Keratinocyte (primary cell): Measurements from ENCODE around the gene TMEM18. TPM values are rescaled to one million over a fixed set of nuclear protein-coding genes. Genes with fewer than 3 reads are reported as not detected.

ENCODE experiments used
- DNase-seq: peaks from one replicate; pipeline ENCODE4 v3.0.0-alpha.2; 2011; ENCODE audit warnings: low read depth, missing footprints, low spot score
- FAIRE-seq: peaks from 2 replicates; lab custom pipeline; 2011; peaks lifted over from hg19 to GRCh38; lab: Jason Lieb, UNC
- H2AFZ ChIP-seq: 2 replicates; pipeline ENCODE4 v1.6.0; 2012; ENCODE audit warnings: low read length, control low read depth, inconsistent platforms; ENCODE audit not compliant: control insufficient read depth
- H3K27ac ChIP-seq: 2 replicates; pipeline ENCODE4 v1.5.1; 2011; ENCODE audit warnings: low read length; ENCODE audit not compliant: control insufficient read depth, insufficient read depth
- H3K27me3 ChIP-seq: 3 replicates; pipeline ENCODE4 v1.6.0; 2011; ENCODE audit warnings: low read length; ENCODE audit not compliant: control insufficient read depth, insufficient read depth; ENCODE audit errors: extremely low read depth
- H3K36me3 ChIP-seq, 2 experiments: 2 replicates in 1 of 2; 3 replicates in 1 of 2; pipeline ENCODE4 v1.5.1; 2011; ENCODE audit warnings: low read length in 2 of 2, mild to moderate bottlenecking in 1 of 2; ENCODE audit not compliant: control insufficient read depth in 2 of 2, insufficient read depth in 2 of 2; ENCODE audit errors: extremely low read depth in 1 of 2
- H3K4me1 ChIP-seq: 3 replicates; pipeline ENCODE4 v1.5.1; 2011; ENCODE audit warnings: low read length; ENCODE audit not compliant: control insufficient read depth, insufficient read depth; ENCODE audit errors: extremely low read depth
- H3K4me2 ChIP-seq: 3 replicates; pipeline ENCODE4 v1.6.0; 2011; ENCODE audit warnings: low read depth, low read length; ENCODE audit not compliant: control insufficient read depth, insufficient read depth; ENCODE audit errors: extremely low read depth
- H3K4me3 ChIP-seq, 3 experiments: fragments of 200-600 bp in 1 of 3; sonication (generic) in 1 of 3; 2 replicates in 2 of 3; 3 replicates in 1 of 3; pipeline ENCODE4 v1.5.1; 2011 to 2016; ENCODE audit warnings: low read length in 3 of 3, mild to moderate bottlenecking in 3 of 3, control low read depth in 2 of 3, inconsistent platforms in 1 of 3, low read depth in 1 of 3, mixed read lengths in 1 of 3, mixed run types in 1 of 3, moderate library complexity in 1 of 3; ENCODE audit not compliant: control insufficient read depth in 2 of 3, insufficient read depth in 2 of 3; ENCODE audit errors: extremely low read depth in 1 of 3
- H3K79me2 ChIP-seq: 2 replicates; pipeline ENCODE4 v1.6.0; 2012; ENCODE audit warnings: low read length; ENCODE audit not compliant: control insufficient read depth, insufficient read depth
- H3K9ac ChIP-seq: 3 replicates; pipeline ENCODE4 v1.6.0; 2011; ENCODE audit warnings: low read length; ENCODE audit not compliant: control insufficient read depth, insufficient read depth; ENCODE audit errors: extremely low read depth
- H3K9me1 ChIP-seq: 3 replicates; pipeline ENCODE4 v1.6.0; 2011; ENCODE audit warnings: low read length; ENCODE audit not compliant: control insufficient read depth, insufficient read depth; ENCODE audit errors: extremely low read depth
- H3K9me3 ChIP-seq: 2 replicates; pipeline ENCODE4 v1.5.1; 2012; ENCODE audit warnings: low read depth, low read length; ENCODE audit not compliant: control insufficient read depth
- H4K20me1 ChIP-seq: 3 replicates; pipeline ENCODE4 v1.6.0; 2011; ENCODE audit warnings: low read length; ENCODE audit not compliant: control insufficient read depth, insufficient read depth; ENCODE audit errors: extremely low read depth
- EZH2 ChIP-seq: IDR thresholded peaks from one replicate; pipeline ENCODE4 v1.6.1; 2012; ENCODE audit warnings: inconsistent platforms, mild to moderate bottlenecking, low read length, moderate library complexity
- dilution Hi-C: fragments of 300-500 bp; cut with MboI; formaldehyde crosslinking; loops from one replicate; pipeline ENCODE4 v1.7.0; 2020; ENCODE audit warnings: low sequenced_read_pairs; ENCODE audit not compliant: extremely low pct_ligation_motif_present
- polyA plus RNA-seq, 5 experiments: library from polyadenylated mRNA; depleted of rRNA in 3 of 5; stranded (reverse) in 3 of 5; stranded (forward) in 1 of 5; unstranded in 1 of 5; fragments of >200 nt; gene quantifications; 1 replicate in 1 of 5; 2 replicates in 3 of 5; 3 replicates in 1 of 5; pipeline versions ENCODE4 v1.2.1 to v1.2.3, GENCODE V29; 2011 to 2012; ENCODE audit warnings: missing spikeins in 2 of 5, low read depth in 1 of 5, low replicate concordance in 1 of 5
- TF ChIP-seq, protein P1 (sequence below), 3 experiments: IDR thresholded peaks in 1 of 3; conservative IDR thresholded peaks in 1 of 3; optimal IDR thresholded peaks in 1 of 3; 2 replicates in 2 of 3; 3 replicates in 1 of 3; pipeline versions ENCODE3 to v1.5.1; 2011; ENCODE audit warnings: low read length in 3 of 3, mild to moderate bottlenecking in 3 of 3, moderate library complexity in 2 of 3, control low read depth in 1 of 3, inconsistent platforms in 1 of 3; ENCODE audit not compliant: insufficient read depth in 2 of 3; ENCODE audit errors: extremely low read depth in 1 of 3

TMEM18 gene
- polyA plus RNA-seq, 1 donor (not counting 4 experiments of a cell fraction or from before 2014, with no cell fraction given) = 27.7 TPM

DNA sequence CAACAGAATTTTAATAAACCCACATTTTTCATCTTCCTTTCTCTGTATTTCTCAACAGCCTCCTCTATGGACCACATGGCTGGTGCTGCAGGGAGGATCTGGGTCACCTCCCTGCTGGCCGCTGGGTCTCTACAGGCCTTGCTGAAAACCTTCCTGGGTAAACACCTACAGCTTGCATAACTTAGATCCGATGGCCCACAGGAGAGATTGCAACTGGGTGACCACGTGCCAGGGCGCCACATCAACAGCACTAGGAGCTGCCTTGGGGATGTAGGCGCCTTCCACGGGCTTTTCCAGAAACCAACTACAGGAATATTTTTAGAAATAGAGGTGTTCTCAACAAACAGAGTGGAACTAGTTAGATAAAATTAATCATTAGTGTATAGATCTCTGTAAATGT is 19.4 kb downstream of the TMEM18 start:
- no peak overlapping the region for H3K9ac ChIP-seq
- H3K4me1 ChIP-seq = no peaks in the 10 kb centered on the region
- H3K79me2 ChIP-seq = no peaks in the 10 kb centered on the region
- H2AFZ ChIP-seq = no peak overlapping the region
- H4K20me1 ChIP-seq = no peaks in the 10 kb centered on the region
- dilution Hi-C loops = no loop called here
- no peaks in the 10 kb centered on the region for H3K9me3 ChIP-seq
- TF ChIP-seq EZH2 = no peak
- TF ChIP-seq, protein P1, sequence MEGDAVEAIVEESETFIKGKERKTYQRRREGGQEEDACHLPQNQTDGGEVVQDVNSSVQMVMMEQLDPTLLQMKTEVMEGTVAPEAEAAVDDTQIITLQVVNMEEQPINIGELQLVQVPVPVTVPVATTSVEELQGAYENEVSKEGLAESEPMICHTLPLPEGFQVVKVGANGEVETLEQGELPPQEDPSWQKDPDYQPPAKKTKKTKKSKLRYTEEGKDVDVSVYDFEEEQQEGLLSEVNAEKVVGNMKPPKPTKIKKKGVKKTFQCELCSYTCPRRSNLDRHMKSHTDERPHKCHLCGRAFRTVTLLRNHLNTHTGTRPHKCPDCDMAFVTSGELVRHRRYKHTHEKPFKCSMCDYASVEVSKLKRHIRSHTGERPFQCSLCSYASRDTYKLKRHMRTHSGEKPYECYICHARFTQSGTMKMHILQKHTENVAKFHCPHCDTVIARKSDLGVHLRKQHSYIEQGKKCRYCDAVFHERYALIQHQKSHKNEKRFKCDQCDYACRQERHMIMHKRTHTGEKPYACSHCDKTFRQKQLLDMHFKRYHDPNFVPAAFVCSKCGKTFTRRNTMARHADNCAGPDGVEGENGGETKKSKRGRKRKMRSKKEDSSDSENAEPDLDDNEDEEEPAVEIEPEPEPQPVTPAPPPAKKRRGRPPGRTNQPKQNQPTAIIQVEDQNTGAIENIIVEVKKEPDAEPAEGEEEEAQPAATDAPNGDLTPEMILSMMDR (optimal IDR thresholded peaks at IDR 0.05 in 1 of 3, IDR thresholded peaks at IDR 0.05 in 1 of 3, conservative IDR thresholded peaks at IDR 0.05 in 1 of 3; ENCODE audit: extremely low read depth in 1 of 3, insufficient read depth in 2 of 3, low read length in 3 of 3) = no peak
- no peaks in the 10 kb centered on the region for H3K9me1 ChIP-seq
- no peak for DNase-seq
- no peaks in the 10 kb centered on the region for H3K36me3 ChIP-seq
- H3K27ac ChIP-seq = no peak overlapping the region
- H3K27me3 ChIP-seq = peaks cover 4% of the 10 kb centered on the region
- H3K4me3 ChIP-seq = no peak overlapping the region
- FAIRE-seq = no peak
- H3K4me2 ChIP-seq = no peak overlapping the region

DNA sequence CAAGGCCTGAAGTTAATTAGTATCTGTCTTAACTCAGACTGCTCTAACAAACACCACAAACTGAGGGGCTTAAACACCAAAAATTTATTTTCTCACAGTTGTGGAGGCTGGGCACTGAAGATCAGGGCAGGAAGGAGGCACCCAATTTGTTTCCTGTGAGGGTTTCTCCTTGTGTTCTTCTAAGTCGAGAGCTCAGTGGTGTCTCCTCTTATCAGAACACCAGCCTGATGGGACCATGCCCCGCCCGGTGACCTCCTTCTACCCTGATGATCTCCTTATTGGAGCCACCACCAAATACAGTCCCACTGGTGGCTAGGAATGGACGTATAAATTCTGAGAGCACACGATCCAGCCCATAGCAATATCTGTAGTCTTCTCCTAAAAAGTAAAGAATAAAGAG is 20.5 kb downstream of the TMEM18 start:
- no peaks in the 10 kb centered on the region for H3K9me3 ChIP-seq
- FAIRE-seq = no peak

More for the DNA sequence above, 20.5 kb downstream of the TMEM18 start:
- no peak overlapping the region for H3K4me3 ChIP-seq
- no peaks in the 10 kb centered on the region for H4K20me1 ChIP-seq
- H3K4me2 ChIP-seq = no peak overlapping the region
- dilution Hi-C loops = no loop called here
- no peak overlapping the region for H3K9ac ChIP-seq
- H3K27ac ChIP-seq = no peak overlapping the region
- DNase-seq = no peak
- H2AFZ ChIP-seq = no peak overlapping the region
- TF ChIP-seq EZH2 = no peak
- TF ChIP-seq, protein P1 (optimal IDR thresholded peaks at IDR 0.05 in 1 of 3, IDR thresholded peaks at IDR 0.05 in 1 of 3, conservative IDR thresholded peaks at IDR 0.05 in 1 of 3; ENCODE audit: extremely low read depth in 1 of 3, insufficient read depth in 2 of 3, low read length in 3 of 3) = no peak
- H3K4me1 ChIP-seq = no peaks in the 10 kb centered on the region
- no peaks in the 10 kb centered on the region for H3K79me2 ChIP-seq
- H3K36me3 ChIP-seq = no peaks in the 10 kb centered on the region
- no peaks in the 10 kb centered on the region for H3K9me1 ChIP-seq
- peaks cover 4% of the 10 kb centered on the region for H3K27me3 ChIP-seq
